H1 (cell line): Measurements from ENCODE around the gene CFAP61. TPM values are rescaled to one million over a fixed set of nuclear protein-coding genes. Genes with fewer than 3 reads are reported as not detected.

Experiments used
- CTCF ChIA-PET: fragments of 300-600 bp; sonication (Branson Sonifier 250); formaldehyde crosslinking; loops from one replicate; lab custom pipeline; 2021; ENCODE audit not compliant: partially characterized antibody; lab: Charles Lee
- POLR2A ChIA-PET: fragments of 300-600 bp; sonication (Branson Sonifier 250); formaldehyde crosslinking; loops from one replicate; lab custom pipeline; 2021; ENCODE audit warnings: inconsistent platforms; ENCODE audit not compliant: partially characterized antibody; lab: Charles Lee
- DNase-seq, 2 experiments: peaks; one replicate each; pipeline versions ENCODE4 v3.0.0 to v3.0.0-alpha.2; 2010 to 2022; ENCODE audit warnings: low spot score in 2 of 2, low read depth in 1 of 2, mixed read lengths in 1 of 2
- FAIRE-seq: peaks from 2 replicates; lab custom pipeline; 2011; peaks lifted over from hg19 to GRCh38; lab: Jason Lieb, UNC
- H2AFZ ChIP-seq: 2 replicates; pipeline ENCODE4 v1.8.1; 2012; ENCODE audit warnings: low read length, inconsistent platforms
- H2AK5ac ChIP-seq: 2 replicates; pipeline ENCODE4 v1.6.1; 2013; ENCODE audit warnings: low read depth, low read length
- H2BK120ac ChIP-seq: replicated peaks from 2 replicates; pipeline ENCODE3; 2013; ENCODE audit warnings: low read depth, low read length, inconsistent platforms
- H2BK12ac ChIP-seq: 2 replicates; pipeline ENCODE4 v1.6.1; 2013; ENCODE audit warnings: low read depth, low read length
- H2BK15ac ChIP-seq: 2 replicates; pipeline ENCODE4 v1.6.1; 2013; ENCODE audit warnings: low read length
- H2BK20ac ChIP-seq: 2 replicates; pipeline ENCODE4 v1.6.1; 2013; ENCODE audit warnings: low read length
- H2BK5ac ChIP-seq: 2 replicates; pipeline ENCODE4 v1.6.1; 2013; ENCODE audit warnings: low read depth, low read length
- H3K14ac ChIP-seq: 2 replicates; pipeline ENCODE4 v1.6.1; 2013; ENCODE audit warnings: inconsistent platforms; ENCODE audit not compliant: insufficient read length
- H3K18ac ChIP-seq: 2 replicates; pipeline ENCODE4 v1.6.1; 2013; ENCODE audit warnings: low read length; ENCODE audit errors: extremely low read depth
- H3K23ac ChIP-seq: 2 replicates; pipeline ENCODE4 v1.6.1; 2013; ENCODE audit warnings: inconsistent platforms; ENCODE audit not compliant: insufficient read length
- H3K23me2 ChIP-seq: 2 replicates; pipeline ENCODE4 v1.6.1; 2013; ENCODE audit warnings: low read depth, low read length
- H3K27ac ChIP-seq: 2 replicates; pipeline ENCODE4 v1.6.1; 2011; ENCODE audit warnings: low read depth, low read length, inconsistent platforms
- H3K27me3 ChIP-seq, 4 experiments: replicated peaks in 1 of 4; 1 replicate in 1 of 4; 2 replicates in 3 of 4; pipeline versions ENCODE4 v1.6.1 to v1.8.1; 2011 to 2013; ENCODE audit warnings: low read length in 3 of 4, mild to moderate bottlenecking in 3 of 4, inconsistent platforms in 2 of 4, mixed read lengths in 2 of 4, moderate library complexity in 1 of 4; ENCODE audit not compliant: control insufficient read depth in 3 of 4, insufficient read depth in 3 of 4; ENCODE audit errors: extremely low read depth in 1 of 4
- H3K36me3 ChIP-seq, 4 experiments: 2 replicates each; pipeline versions ENCODE4 v1.6.1 to v1.8.1; 2011 to 2013; ENCODE audit warnings: mild to moderate bottlenecking in 4 of 4, low read length in 3 of 4, moderate library complexity in 2 of 4, control low read depth in 1 of 4, inconsistent platforms in 1 of 4; ENCODE audit not compliant: insufficient read depth in 4 of 4, control insufficient read depth in 2 of 4
- H3K4ac ChIP-seq: replicated peaks from 2 replicates; pipeline ENCODE3; 2013; ENCODE audit warnings: low read length, low read depth, mixed read lengths, inconsistent platforms; ENCODE audit not compliant: insufficient read length
- H3K4me1 ChIP-seq, 4 experiments: replicated peaks in 1 of 4; 1 replicate in 1 of 4; 2 replicates in 3 of 4; pipeline versions ENCODE4 v1.6.1 to v1.8.1; 2011 to 2013; ENCODE audit warnings: low read length in 3 of 4, inconsistent platforms in 2 of 4, mixed read lengths in 1 of 4; ENCODE audit not compliant: insufficient read depth in 4 of 4, control insufficient read depth in 3 of 4
- H3K4me2 ChIP-seq, 2 experiments: 2 replicates each; pipeline versions ENCODE4 v1.6.1 to v1.8.1; 2011 to 2013; ENCODE audit warnings: low read depth in 2 of 2, low read length in 2 of 2, control low read depth in 1 of 2, inconsistent platforms in 1 of 2, mild to moderate bottlenecking in 1 of 2; ENCODE audit not compliant: insufficient read depth in 1 of 2
- H3K4me3 ChIP-seq, 4 experiments: fragments of 200-600, 300-600 bp in 1 of 4; sonication (generic), shearing (Covaris generic), sonication (Bioruptor Twin) in 1 of 4; 2 replicates each; pipeline versions ENCODE4 v1.5.1 to v1.8.1; 2011 to 2016; ENCODE audit warnings: low read length in 4 of 4, low read depth in 3 of 4, control low read depth in 2 of 4, inconsistent platforms in 2 of 4, mild to moderate bottlenecking in 2 of 4, mixed read lengths in 1 of 4, moderate library complexity in 1 of 4; ENCODE audit not compliant: insufficient read depth in 2 of 4; ENCODE audit errors: extremely low read depth in 1 of 4
- H3K56ac ChIP-seq: replicated peaks from 2 replicates; pipeline ENCODE3; 2013; ENCODE audit warnings: low read depth, mild to moderate bottlenecking, mixed read lengths, low read length, inconsistent platforms; ENCODE audit not compliant: insufficient read length
- H3K79me1 ChIP-seq: 2 replicates; pipeline ENCODE4 v1.6.1; 2013; ENCODE audit warnings: low read depth, low read length, control low read depth
- H3K79me2 ChIP-seq, 2 experiments: 2 replicates each; pipeline versions ENCODE4 v1.6.1 to v1.8.1; 2012 to 2013; ENCODE audit warnings: low read length in 2 of 2, mild to moderate bottlenecking in 2 of 2, inconsistent platforms in 1 of 2; ENCODE audit not compliant: insufficient read depth in 2 of 2, control insufficient read depth in 1 of 2
- H3K9ac ChIP-seq, 4 experiments: replicated peaks in 1 of 4; 1 replicate in 1 of 4; 2 replicates in 3 of 4; pipeline versions ENCODE4 v1.6.1 to v1.8.1; 2011 to 2013; ENCODE audit warnings: low read depth in 3 of 4, low read length in 3 of 4, control low read depth in 2 of 4, mild to moderate bottlenecking in 2 of 4, moderate library complexity in 2 of 4, inconsistent platforms in 1 of 4; ENCODE audit errors: extremely low read depth in 1 of 4
- H3K9me3 ChIP-seq, 2 experiments: 2 replicates each; pipeline versions ENCODE4 v1.6.1 to v1.8.1; 2012 to 2013; ENCODE audit warnings: mild to moderate bottlenecking in 2 of 2, moderate library complexity in 2 of 2, control low read depth in 1 of 2, inconsistent platforms in 1 of 2, low read depth in 1 of 2, low read length in 1 of 2, mixed read lengths in 1 of 2; ENCODE audit not compliant: insufficient read depth in 2 of 2
- H4K20me1 ChIP-seq, 2 experiments: replicated peaks in 1 of 2; 2 replicates each; pipeline versions ENCODE3 to v1.8.1; 2011 to 2013; ENCODE audit warnings: inconsistent platforms in 2 of 2, low read length in 2 of 2, mild to moderate bottlenecking in 1 of 2; ENCODE audit not compliant: insufficient read depth in 2 of 2, control insufficient read depth in 1 of 2
- H4K5ac ChIP-seq: 2 replicates; pipeline ENCODE4 v1.6.1; 2013; ENCODE audit warnings: low read length, low read depth, mixed read lengths, inconsistent platforms; ENCODE audit not compliant: insufficient read length
- H4K8ac ChIP-seq: 2 replicates; pipeline ENCODE4 v1.8.0; 2013; ENCODE audit warnings: mild to moderate bottlenecking, moderate library complexity, low read length, inconsistent platforms; ENCODE audit not compliant: insufficient read depth; ENCODE audit errors: extremely low read depth
- H4K91ac ChIP-seq: replicated peaks from 2 replicates; pipeline ENCODE3; 2013; ENCODE audit warnings: low read length, mixed read lengths, inconsistent platforms; ENCODE audit not compliant: insufficient read length
- CTCF ChIP-seq, 3 experiments: IDR thresholded peaks; 1 replicate in 2 of 3; 2 replicates in 1 of 3; pipeline versions ENCODE4 v1.5.1 to v1.6.1; 2011; ENCODE audit warnings: low read length in 3 of 3, mild to moderate bottlenecking in 3 of 3, inconsistent platforms in 2 of 3, low read depth in 1 of 3, moderate library complexity in 1 of 3; ENCODE audit not compliant: insufficient read depth in 1 of 3; ENCODE audit errors: control extremely low read depth in 1 of 3
- E2F6 ChIP-seq: IDR thresholded peaks from 2 replicates; pipeline ENCODE4 v1.6.1; 2012; ENCODE audit warnings: inconsistent platforms
- GTF2F1 ChIP-seq: IDR thresholded peaks from 2 replicates; pipeline ENCODE4 v1.6.1; 2012; ENCODE audit warnings: low read depth, low read length, improper control_type of control experiment, borderline replicate concordance
- HDAC2 ChIP-seq, 2 experiments: fragments of 300-600 bp in 1 of 2; sonication (generic) in 1 of 2; IDR thresholded peaks; 2 replicates each; pipeline ENCODE4 v1.6.1; 2011 to 2012; ENCODE audit warnings: low read depth in 2 of 2, low read length in 2 of 2, mild to moderate bottlenecking in 2 of 2, moderate library complexity in 2 of 2, borderline replicate concordance in 1 of 2, inconsistent platforms in 1 of 2
- MAFK ChIP-seq: IDR thresholded peaks from 2 replicates; pipeline ENCODE4 v1.6.1; 2012; ENCODE audit warnings: low read depth, mild to moderate bottlenecking, improper control_type of control experiment, low read length
- RXRA ChIP-seq: IDR thresholded peaks from 2 replicates; pipeline ENCODE4 v1.6.1; 2011; ENCODE audit warnings: low read depth, mild to moderate bottlenecking, low read length, moderate library complexity; ENCODE audit not compliant: insufficient read depth
- SP1 ChIP-seq: IDR thresholded peaks from 2 replicates; pipeline ENCODE4 v1.6.1; 2011; ENCODE audit warnings: low read depth, low read length
- USF2 ChIP-seq: IDR thresholded peaks from 2 replicates; pipeline ENCODE4 v1.6.1; 2011; ENCODE audit warnings: low read length, improper control_type of control experiment
- WGBS, 2 experiments: shearing (Covaris generic) in 1 of 2; methylation state at CpG; one replicate each; pipeline versions ENCODE4 v1.1.6 to v1.1.7; 2013 to 2015; ENCODE audit warnings: low lambda C conversion rate in 2 of 2, mixed read lengths in 2 of 2, inconsistent platforms in 1 of 2, low coverage in 1 of 2, missing lambda C conversion rate in 1 of 2; ENCODE audit not compliant: insufficient replicate concordance in 2 of 2, insufficient coverage in 1 of 2, insufficient read length in 1 of 2; ENCODE audit errors: extremely low coverage in 1 of 2, missing lambda C conversion rate in 1 of 2; 5-methylcytosine and 5-hydroxymethylcytosine counted together
- polyA plus RNA-seq, 7 experiments: library from polyadenylated mRNA; depleted of rRNA in 3 of 7; stranded (reverse) in 5 of 7; unstranded in 2 of 7; fragments of >200 nt in 5 of 7; fragments of 200-250 nt in 2 of 7; gene quantifications; 1 replicate in 5 of 7; 2 replicates in 1 of 7; 4 replicates in 1 of 7; pipeline versions ENCODE4 v1.2.1 to v1.2.3, GENCODE V29; 2011 to 2013; ENCODE audit warnings: missing spikeins in 2 of 7, mixed read lengths in 2 of 7
- total RNA-seq: library from RNA; stranded (reverse); fragmentation: NEBNext Ultra II Directional; extraction: Animal tissue kit (Norgen Biotek cat#: 25700); gene quantifications from 2 replicates; pipeline ENCODE4 v1.2.1, GENCODE V29; 2021

The CFAP61 gene
- total and polyA plus RNA-seq, 2 of the 8 experiments (the other 6 are each of a cell fraction or from before 2014, with no cell fraction given) = 0.29 to 0.61 TPM

- Histone ChIP-seq H3K23me2 (no peaks in the 10 kb centered on the region), H2AFZ (no peak overlapping the region), H3K4me2 (no peak overlapping the region), H3K79me2 (no peaks in the 10 kb centered on the region), H3K27me3 (no peaks in the 10 kb centered on the region), H4K91ac (no peak overlapping the region), H3K23ac (no peak overlapping the region), H3K79me1 (no peaks in the 10 kb centered on the region), H3K27ac (no peak overlapping the region), H3K4me1 (peaks cover 0 to 3% (median 1%) of the 10 kb centered on the region in 4 experiments; a peak in 1 of 7 replicates), H3K14ac (no peak overlapping the region), H2AK5ac (no peak overlapping the region), H3K18ac (no peak overlapping the region), H3K4me3 (no peak overlapping the region), H3K36me3 (no peaks in the 10 kb centered on the region), H4K20me1 (no peaks in the 10 kb centered on the region), H2BK12ac (no peak overlapping the region), H2BK15ac (no peak overlapping the region), H3K9ac (no peak overlapping the region), H2BK20ac (no peak overlapping the region), H2BK5ac (no peak overlapping the region), H3K9me3 (peaks cover 0 to 2% of the 10 kb centered on the region in 2 experiments; a peak in 1 of 4 replicates), H2BK120ac (no peak overlapping the region), H3K4ac (no peak overlapping the region), H4K8ac (no peak overlapping the region), H4K5ac (no peak overlapping the region), H3K56ac (no peak overlapping the region)
- ChIA-PET CTCF (interaction anchor here (0.7 to 4.5 kb wide), 3 partner anchors 9 to 16 kb away, joined by 3 to 37 read pairs (median 3); no protein-coding TSS in a partner anchor), POLR2A (no interaction called here)
- FAIRE-seq (no peak), DNase-seq (no peak)
- WGBS, 2 experiments = 87% methylated on average over 2 of the region's 2 CpGs; no CpG with 5 or more reads in 1 of the 2 experiments
- no peak for TF ChIP-seq SP1
- TF ChIP-seq RXRA = no peak
- TF ChIP-seq HDAC2 (IDR thresholded peaks at IDR 0.05; ENCODE audit: borderline replicate concordance in 1 of 2, low read depth in 2 of 2, low read length in 2 of 2) = no peak
- TF ChIP-seq CTCF (IDR thresholded peaks at IDR 0.05; ENCODE audit: control extremely low read depth in 1 of 3, insufficient read depth in 1 of 3, low read depth in 1 of 3, low read length in 3 of 3) = no peak
- no peak for TF ChIP-seq GTF2F1
- no peak for TF ChIP-seq USF2
- no peak for TF ChIP-seq MAFK
- no peak for TF ChIP-seq E2F6
Observed at GRCh38 chr20:20227013-20227571, 174.8 kb downstream of the CFAP61 start.
